NCI-H226 (cell line): ENCODE measurements around the gene HELQ.
A peak's percentile ranks its signal among the peaks of the same experiment; 100 is the strongest.
"Not testable (repeated sequence)": the region's sequence is repeated elsewhere in the genome, so short reads cannot be mapped to it uniquely, and the experiment has no call there.

Source experiments
- DNase-seq: peaks from one replicate; pipeline ENCODE4 v3.0.0-alpha.2; 2015

Gene HELQ, protein sequence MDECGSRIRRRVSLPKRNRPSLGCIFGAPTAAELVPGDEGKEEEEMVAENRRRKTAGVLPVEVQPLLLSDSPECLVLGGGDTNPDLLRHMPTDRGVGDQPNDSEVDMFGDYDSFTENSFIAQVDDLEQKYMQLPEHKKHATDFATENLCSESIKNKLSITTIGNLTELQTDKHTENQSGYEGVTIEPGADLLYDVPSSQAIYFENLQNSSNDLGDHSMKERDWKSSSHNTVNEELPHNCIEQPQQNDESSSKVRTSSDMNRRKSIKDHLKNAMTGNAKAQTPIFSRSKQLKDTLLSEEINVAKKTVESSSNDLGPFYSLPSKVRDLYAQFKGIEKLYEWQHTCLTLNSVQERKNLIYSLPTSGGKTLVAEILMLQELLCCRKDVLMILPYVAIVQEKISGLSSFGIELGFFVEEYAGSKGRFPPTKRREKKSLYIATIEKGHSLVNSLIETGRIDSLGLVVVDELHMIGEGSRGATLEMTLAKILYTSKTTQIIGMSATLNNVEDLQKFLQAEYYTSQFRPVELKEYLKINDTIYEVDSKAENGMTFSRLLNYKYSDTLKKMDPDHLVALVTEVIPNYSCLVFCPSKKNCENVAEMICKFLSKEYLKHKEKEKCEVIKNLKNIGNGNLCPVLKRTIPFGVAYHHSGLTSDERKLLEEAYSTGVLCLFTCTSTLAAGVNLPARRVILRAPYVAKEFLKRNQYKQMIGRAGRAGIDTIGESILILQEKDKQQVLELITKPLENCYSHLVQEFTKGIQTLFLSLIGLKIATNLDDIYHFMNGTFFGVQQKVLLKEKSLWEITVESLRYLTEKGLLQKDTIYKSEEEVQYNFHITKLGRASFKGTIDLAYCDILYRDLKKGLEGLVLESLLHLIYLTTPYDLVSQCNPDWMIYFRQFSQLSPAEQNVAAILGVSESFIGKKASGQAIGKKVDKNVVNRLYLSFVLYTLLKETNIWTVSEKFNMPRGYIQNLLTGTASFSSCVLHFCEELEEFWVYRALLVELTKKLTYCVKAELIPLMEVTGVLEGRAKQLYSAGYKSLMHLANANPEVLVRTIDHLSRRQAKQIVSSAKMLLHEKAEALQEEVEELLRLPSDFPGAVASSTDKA

DNA sequence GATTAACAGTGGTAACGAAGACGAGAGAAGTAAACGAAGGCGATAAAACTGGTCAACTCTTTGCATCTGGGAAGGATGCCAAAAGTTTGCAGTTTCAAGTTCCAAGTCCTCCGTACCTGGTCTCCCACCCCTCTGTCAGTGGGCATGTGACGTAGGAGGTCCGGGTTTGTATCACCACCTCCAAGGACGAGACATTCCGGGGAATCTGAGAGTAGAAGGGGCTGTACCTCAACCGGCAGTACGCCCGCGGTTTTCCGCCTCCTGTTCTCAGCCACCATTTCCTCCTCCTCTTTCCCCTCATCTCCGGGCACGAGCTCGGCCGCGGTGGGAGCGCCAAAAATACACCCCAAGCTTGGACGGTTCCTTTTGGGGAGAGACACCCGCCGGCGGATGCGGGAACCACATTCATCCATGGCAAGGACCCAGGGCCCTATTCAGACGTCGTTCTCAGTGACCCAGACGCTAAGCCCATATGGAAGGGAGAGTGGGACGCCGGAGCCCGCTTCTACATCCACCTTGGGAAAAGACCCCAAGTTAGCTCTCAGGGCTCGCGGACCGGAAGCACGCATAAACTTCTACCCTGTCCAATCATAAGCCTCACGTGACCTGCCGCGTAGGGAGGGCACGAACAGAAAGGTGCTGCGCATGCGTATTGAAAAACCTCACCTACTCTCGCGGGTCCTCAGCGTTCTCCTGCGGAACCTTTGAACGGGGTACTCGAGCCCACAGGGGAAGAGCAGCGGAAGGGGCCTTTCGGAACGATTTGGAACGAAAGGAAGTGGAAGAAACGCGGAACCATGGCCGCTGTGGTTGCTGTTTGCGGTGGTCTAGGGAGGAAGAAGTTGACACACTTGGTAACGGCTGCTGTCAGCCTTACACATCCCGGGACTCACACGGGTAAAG, at the start of gene HELQ, which contains the start of gene MRPS18C:
Gene HELQ (minus strand): TSS at position 543 of the 903 bp plus-strand sequence. CDS start 130 bp downstream, at position 413.
Gene MRPS18C (plus strand): TSS at position 778 of the 903 bp plus-strand sequence. CDS start 20 bp downstream, at position 798.
- DNase-seq: peak; percentile 97

GRCh38 chr4:83504996-83505395, 49.4 kb upstream of the HELQ start:
- DNase-seq: no peak

DNA sequence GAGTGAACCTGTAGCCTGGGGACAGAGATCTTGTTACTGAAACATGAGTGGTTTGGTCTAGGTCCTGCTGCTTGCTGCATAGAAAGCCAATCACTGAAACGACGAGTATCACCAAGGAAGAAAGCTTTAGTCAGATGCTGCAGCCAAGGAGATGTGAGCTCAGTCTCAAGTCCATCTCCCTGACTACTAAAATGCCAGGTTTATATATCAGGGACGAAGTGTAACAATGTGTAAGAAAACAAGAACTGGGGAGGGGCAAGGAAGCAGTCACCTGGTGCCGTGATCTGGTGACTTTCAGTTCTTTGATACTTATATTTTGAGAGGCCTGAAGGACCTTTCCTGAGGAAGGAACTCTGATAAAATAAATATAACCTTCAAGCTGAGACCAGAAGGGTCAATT, 48.9 kb upstream of the HELQ start:
- DNase-seq: no peak

DNA sequence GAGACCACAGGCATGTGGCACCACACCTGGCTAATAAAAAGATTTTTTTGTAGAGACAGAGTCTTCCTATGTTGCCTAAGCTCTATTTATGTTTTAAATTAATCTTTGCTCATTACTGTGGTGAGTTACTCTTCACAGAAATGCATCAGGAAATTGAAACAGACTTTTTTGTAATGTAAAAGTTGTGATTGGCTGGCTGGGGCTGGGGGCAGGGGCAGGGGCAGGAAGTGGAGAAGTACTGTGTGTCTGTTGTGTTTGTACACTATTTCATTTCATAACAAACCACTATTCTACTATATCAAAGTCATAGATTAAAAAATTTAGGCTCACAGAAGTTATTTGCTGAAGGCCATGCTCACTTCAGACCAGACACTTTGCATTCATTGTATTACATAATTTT, 48.4 kb upstream of the HELQ start:
- no peak for DNase-seq

- DNase-seq: not testable (repeated sequence)
Measured at GRCh38 chr4:83501671-83502070, 46.0 kb upstream of the HELQ start.

DNA sequence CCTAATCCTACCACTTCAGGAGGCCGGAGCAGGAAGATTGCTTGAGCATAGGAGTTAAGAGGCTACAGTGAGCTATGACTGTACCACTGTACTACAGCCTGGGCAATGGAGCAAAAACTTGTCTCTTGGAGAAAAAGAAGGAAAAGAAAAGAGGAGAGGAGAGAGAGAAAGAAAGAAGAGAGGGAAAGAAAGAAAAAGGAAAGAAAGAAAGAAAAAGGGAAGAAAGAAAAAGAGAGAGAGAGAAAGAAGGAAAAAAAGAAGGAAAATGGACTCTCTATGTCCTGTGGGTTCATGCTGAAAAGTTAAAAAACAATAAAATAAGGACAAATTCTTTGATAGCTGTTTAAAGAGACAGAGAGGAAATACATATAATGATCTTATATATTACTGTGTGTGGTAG, 42.6 kb upstream of the HELQ start:
- DNase-seq: no peak

DNA sequence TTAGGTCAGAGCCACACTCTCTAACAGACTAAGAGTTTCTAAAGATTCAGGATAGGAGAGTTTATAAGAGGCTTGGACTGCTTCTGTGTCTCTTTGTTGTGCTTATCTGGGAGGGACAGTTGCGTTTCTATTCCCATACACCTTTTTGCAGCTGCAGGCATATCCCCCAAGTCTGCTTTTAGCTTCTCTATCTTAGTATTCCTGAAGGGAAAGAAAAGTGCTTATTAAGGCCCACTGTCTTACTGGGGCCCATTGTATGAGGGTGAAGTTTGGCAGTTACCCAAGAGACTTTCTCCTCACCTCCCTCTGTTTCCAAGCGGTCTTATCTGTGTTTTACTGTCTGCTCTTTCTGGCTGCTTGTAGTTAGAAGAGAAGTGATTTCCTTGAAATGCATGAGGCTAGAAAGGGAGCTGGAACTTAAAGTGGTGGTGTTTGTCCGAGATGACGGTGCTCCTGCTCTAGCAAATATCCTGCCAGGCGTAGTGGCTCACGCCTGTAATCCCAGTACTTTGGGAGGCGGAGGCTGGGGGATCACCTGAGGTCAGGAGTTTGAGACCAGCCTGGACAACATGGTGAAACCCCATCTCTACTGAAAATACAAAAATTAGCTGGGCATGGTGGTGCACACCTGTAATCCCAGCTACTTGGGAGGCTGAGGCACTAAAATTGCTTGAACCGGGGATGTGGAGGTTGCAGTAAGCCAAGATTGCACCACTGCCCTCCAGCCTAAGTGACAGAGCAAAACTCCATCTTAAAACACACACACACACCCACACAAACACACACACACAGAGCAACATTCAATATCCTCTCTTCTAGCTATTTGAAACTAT, 40.7 kb upstream of the HELQ start:
- not testable (repeated sequence) for DNase-seq

GRCh38 chr4:83490876-83491450, 35.3 kb upstream of the HELQ start:
- no peak for DNase-seq

DNA sequence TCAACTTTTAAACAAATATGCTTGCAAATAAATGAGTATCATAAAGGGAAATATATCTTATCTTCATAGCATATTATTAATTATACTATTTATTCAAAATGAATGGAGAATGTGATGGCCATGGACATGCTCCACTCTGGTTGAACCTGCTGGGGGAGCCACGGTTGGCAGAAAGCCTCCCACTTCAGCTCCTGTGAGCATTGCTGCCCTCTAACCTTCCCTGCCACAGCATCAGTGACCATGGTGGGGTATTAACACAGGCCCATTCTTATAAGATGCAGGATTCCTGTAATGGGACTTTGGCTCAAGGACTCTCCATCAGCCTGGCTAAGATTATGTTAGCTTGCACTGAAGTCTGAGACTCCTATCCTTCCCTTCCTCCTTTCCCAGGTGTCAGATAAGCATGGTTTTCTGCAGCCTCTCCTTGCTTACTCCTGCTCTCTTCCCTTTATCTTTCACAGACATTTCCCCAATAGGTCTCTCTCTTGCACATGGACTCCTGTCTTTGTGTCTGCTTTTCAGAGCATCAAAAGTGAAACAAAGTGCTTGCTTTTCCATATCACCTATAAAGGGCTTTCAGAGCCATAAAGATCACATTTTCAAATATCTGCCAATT, 34.2 kb upstream of the HELQ start:
- DNase-seq: no peak

DNA sequence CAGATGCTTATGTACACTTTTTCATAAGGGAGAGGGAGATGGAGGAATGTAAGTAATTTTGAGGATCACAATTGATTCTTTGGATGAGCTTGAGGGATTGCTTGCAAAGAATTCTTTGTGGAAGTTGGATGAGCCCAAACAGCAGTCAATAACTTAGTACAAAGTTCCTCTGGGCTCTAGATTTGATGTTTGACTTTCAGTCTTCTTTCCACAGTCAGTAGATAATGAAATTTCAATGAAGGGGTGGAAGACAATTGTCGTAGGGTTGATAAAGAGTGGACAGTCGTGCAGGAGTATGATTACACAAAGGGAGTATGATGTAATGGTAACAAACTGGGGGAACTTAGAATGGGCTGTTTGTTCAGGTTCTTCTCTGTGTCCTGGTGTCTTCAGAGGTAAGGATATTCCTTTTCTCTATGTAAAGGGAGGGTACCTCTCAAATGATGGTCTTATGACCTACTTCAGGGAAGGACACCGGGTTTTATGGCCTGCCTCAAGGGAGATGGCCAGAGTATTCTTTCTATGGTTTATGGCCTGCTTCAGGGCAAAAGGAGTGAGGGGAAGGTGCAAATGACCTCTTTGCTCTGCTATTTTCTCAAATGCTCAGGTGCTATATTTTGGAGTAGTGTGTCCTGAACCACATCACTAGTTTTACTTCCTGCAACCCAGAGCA, 31.0 kb upstream of the HELQ start:
- DNase-seq: no peak

GRCh38 chr4:83484500-83485461, 29.2 kb upstream of the HELQ start, which contains the start of gene ABRAXAS1:
TSS of gene ABRAXAS1 (minus strand) at chr4:83485100. CDS start at chr4:83485072, 28 bp downstream.
- DNase-seq: peak; percentile 88

DNA sequence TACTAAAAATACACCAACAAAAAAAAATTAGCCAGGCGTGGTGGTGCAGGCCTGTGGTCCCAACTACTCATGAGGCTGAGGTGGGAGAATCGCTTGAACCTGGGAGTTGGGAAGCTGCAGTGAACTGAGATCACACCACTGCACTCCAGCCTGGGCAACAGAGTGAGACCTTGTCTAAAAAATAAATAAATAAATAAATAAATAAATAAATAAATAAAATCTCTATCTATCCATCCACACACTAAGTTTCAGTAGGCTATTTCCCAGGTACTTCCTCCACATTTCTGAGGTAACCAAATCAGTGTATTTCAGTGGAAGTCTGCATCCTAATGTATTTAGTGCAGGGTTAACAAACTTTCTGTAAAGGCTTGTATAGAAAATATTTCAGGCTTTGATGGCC, 18.3 kb upstream of the HELQ start:
- DNase-seq: no peak

GRCh38 chr4:83473423-83473822, 17.8 kb upstream of the HELQ start:
- no peak for DNase-seq

DNA sequence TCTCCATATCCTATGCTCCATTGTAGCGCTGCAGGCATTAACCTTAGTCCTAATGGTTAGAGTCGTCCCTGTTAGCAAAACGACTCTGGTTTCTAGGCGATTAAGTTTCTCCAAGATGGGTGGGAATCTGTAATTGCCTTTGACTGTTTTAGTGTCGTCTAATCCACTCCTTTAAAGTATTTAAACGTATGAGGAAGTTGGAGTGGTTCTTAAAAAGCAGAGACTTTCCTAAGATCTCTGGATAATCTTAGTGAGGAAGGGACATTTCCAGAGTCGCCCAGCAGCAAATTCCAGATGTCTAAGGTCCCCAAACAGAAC, 520 bp upstream of the HELQ start:
- DNase-seq: no peak

GRCh38 chr4:83454686-83455085, 937 bp downstream of the HELQ start:
- DNase-seq: no peak

- DNase-seq: no peak
Measured at GRCh38 chr4:83449009-83449408, 6.6 kb downstream of the HELQ start.

GRCh38 chr4:83440899-83441298, 14.7 kb downstream of the HELQ start:
- no peak for DNase-seq

GRCh38 chr4:83440148-83440814, 15.3 kb downstream of the HELQ start:
- DNase-seq: no peak
